MM.1S (cell line): Measurements from ENCODE around the gene PDCD10.

Source experiments
- DNase-seq: peaks from one replicate; pipeline ENCODE4 v3.0.0-alpha.2; 2015
- H2AFZ ChIP-seq: fragments of 300-600 bp; sonication (generic); 2 replicates; pipeline ENCODE4 v1.6.0; 2016; ENCODE audit warnings: antibody characterized with exemption, low read length
- H3F3A ChIP-seq: fragments of 300-600 bp; sonication (generic); 2 replicates; pipeline ENCODE4 v1.6.1; 2016; ENCODE audit warnings: mild to moderate bottlenecking, antibody characterized with exemption, low read length, moderate library complexity, mixed read lengths; ENCODE audit not compliant: insufficient read depth
- H3K27ac ChIP-seq: fragments of 300-600 bp; sonication (generic); 2 replicates; pipeline ENCODE4 v1.5.1; 2016; ENCODE audit warnings: mild to moderate bottlenecking, low read length
- H3K27me3 ChIP-seq: fragments of 300-600 bp; sonication (generic); replicated peaks from 2 replicates; pipeline ENCODE4 v1.6.0; 2016; ENCODE audit warnings: low read length; ENCODE audit not compliant: insufficient read depth
- H3K36me3 ChIP-seq: fragments of 300-600 bp; sonication (generic); replicated peaks from 2 replicates; pipeline ENCODE4 v1.6.1; 2016; ENCODE audit warnings: mild to moderate bottlenecking, low read length, mixed read lengths; ENCODE audit not compliant: insufficient read depth
- H3K4me1 ChIP-seq: fragments of 300-600 bp; sonication (generic); 2 replicates; pipeline ENCODE4 v1.6.1; 2016; ENCODE audit warnings: low read length, mixed read lengths
- H3K4me2 ChIP-seq: fragments of 300-600 bp; sonication (generic); 2 replicates; pipeline ENCODE4 v1.6.0; 2016; ENCODE audit warnings: low read depth, low read length
- H3K4me3 ChIP-seq: fragments of 300-600 bp; sonication (generic); 2 replicates; pipeline ENCODE4 v1.5.1; 2016; ENCODE audit warnings: low read length, mixed read lengths
- H3K79me2 ChIP-seq: fragments of 300-600 bp; sonication (generic); 2 replicates; pipeline ENCODE4 v1.6.1; 2016; ENCODE audit warnings: mixed run types, low read length, mixed read lengths
- H3K9ac ChIP-seq: fragments of 300-600 bp; sonication (generic); 2 replicates; pipeline ENCODE4 v1.6.1; 2016; ENCODE audit warnings: low read length, mixed read lengths
- H3K9me2 ChIP-seq: fragments of 300-600 bp; sonication (generic); replicated peaks from 2 replicates; pipeline ENCODE4 v1.6.1; 2016; ENCODE audit warnings: mild to moderate bottlenecking, low read length, mixed read lengths; ENCODE audit not compliant: insufficient read depth
- H3K9me3 ChIP-seq: fragments of 300-600 bp; sonication (generic); replicated peaks from 2 replicates; pipeline ENCODE4 v1.6.1; 2016; ENCODE audit warnings: mild to moderate bottlenecking, low read length, mixed read lengths; ENCODE audit not compliant: insufficient read depth
- H4K20me1 ChIP-seq: fragments of 300-600 bp; sonication (generic); 2 replicates; pipeline ENCODE4 v1.6.1; 2016; ENCODE audit warnings: mild to moderate bottlenecking, low read length, moderate library complexity, mixed read lengths; ENCODE audit not compliant: insufficient read depth
- EZH2 ChIP-seq: fragments of 300-600 bp; sonication (generic); optimal IDR thresholded peaks from 2 replicates; pipeline ENCODE3; 2017; ENCODE audit warnings: low read depth, mild to moderate bottlenecking, antibody characterized with exemption, low read length, mixed read lengths
- EZH2phosphoT487 ChIP-seq: fragments of 300-600 bp; sonication (generic); IDR thresholded peaks from 2 replicates; pipeline ENCODE4 v1.6.1; 2018; ENCODE audit warnings: antibody characterized with exemption, low read length
- TF ChIP-seq, protein P1 (sequence below): fragments of 300-600 bp; sonication (generic); IDR thresholded peaks from 2 replicates; pipeline ENCODE4 v1.5.1; 2016; ENCODE audit warnings: antibody characterized with exemption, low read length, mixed read lengths

Gene PDCD10

DNA sequence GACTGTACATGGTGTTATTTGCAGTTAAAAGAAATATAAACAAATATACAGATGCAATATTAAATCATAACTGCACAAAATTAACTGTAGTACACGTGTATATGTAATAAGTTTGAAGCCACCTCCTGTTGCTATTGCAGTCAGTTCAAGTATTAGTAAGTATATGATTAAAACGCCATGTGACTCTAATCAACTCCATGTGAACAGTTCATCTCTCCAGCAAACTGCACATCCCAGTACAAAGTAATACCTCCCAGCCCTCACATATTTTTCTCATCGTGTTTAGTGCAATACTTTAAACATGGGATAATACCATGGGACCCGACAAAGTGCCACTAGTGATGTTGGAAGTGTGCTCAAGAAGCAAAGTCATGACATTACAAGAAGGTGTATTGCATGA lies 34.6 kb downstream of the PDCD10 start:
- H3K4me2 ChIP-seq = no peak overlapping the region
- H3K4me1 ChIP-seq = 0 out of 2 replicates have a peak, but pooled peaks cover 4% of the 10 kb centered on the region
- H3K4me3 ChIP-seq = no peak overlapping the region
- TF ChIP-seq EZH2 (no peak), EZH2phosphoT487 (no peak)
- TF ChIP-seq, protein P1, sequence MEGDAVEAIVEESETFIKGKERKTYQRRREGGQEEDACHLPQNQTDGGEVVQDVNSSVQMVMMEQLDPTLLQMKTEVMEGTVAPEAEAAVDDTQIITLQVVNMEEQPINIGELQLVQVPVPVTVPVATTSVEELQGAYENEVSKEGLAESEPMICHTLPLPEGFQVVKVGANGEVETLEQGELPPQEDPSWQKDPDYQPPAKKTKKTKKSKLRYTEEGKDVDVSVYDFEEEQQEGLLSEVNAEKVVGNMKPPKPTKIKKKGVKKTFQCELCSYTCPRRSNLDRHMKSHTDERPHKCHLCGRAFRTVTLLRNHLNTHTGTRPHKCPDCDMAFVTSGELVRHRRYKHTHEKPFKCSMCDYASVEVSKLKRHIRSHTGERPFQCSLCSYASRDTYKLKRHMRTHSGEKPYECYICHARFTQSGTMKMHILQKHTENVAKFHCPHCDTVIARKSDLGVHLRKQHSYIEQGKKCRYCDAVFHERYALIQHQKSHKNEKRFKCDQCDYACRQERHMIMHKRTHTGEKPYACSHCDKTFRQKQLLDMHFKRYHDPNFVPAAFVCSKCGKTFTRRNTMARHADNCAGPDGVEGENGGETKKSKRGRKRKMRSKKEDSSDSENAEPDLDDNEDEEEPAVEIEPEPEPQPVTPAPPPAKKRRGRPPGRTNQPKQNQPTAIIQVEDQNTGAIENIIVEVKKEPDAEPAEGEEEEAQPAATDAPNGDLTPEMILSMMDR = no peak
- H3K27me3 ChIP-seq = no peaks in the 10 kb centered on the region
- H3K79me2 ChIP-seq = 0 out of 2 replicates have a peak, but pooled peaks cover 5% of the 10 kb centered on the region
- no peaks in the 10 kb centered on the region for H3K9me2 ChIP-seq
- H3F3A ChIP-seq = no peaks in the 10 kb centered on the region
- 0 out of 2 replicates have a peak, but pooled peaks cover 4% of the 10 kb centered on the region for H3K36me3 ChIP-seq
- no peak overlapping the region for H3K27ac ChIP-seq
- H3K9ac ChIP-seq = no peak overlapping the region
- H3K9me3 ChIP-seq = no peaks in the 10 kb centered on the region
- H4K20me1 ChIP-seq = no peaks in the 10 kb centered on the region; the same call in 1 of the 2 replicates
- H2AFZ ChIP-seq = no peak overlapping the region
- DNase-seq = no peak

- no peaks in the 10 kb centered on the region for H3F3A ChIP-seq
- no peak overlapping the region for H2AFZ ChIP-seq
- 0 out of 2 replicates have a peak, but pooled peaks cover 8% of the 10 kb centered on the region for H3K36me3 ChIP-seq
- no peaks in the 10 kb centered on the region for H3K9me2 ChIP-seq
- no peaks in the 10 kb centered on the region for H3K79me2 ChIP-seq
- H3K4me1 ChIP-seq = 0 out of 2 replicates have a peak, but pooled peaks cover 4% of the 10 kb centered on the region
- no peak for DNase-seq
- no peaks in the 10 kb centered on the region; the same call in 1 of the 2 replicates for H4K20me1 ChIP-seq
- no peak overlapping the region for H3K27ac ChIP-seq
- no peaks in the 10 kb centered on the region for H3K27me3 ChIP-seq
- no peak overlapping the region for H3K4me2 ChIP-seq
- no peaks in the 10 kb centered on the region for H3K9me3 ChIP-seq
- H3K9ac ChIP-seq = no peak overlapping the region
- TF ChIP-seq, protein P1 = no peak
- TF ChIP-seq EZH2phosphoT487 = no peak
- TF ChIP-seq EZH2 = no peak
- H3K4me3 ChIP-seq = no peak overlapping the region
Measured at GRCh38 chr3:167694121-167694520, 40.6 kb downstream of the PDCD10 start.

GRCh38 chr3:167691366-167691765 lies 43.3 kb downstream of the PDCD10 start:
- no peak overlapping the region for H3K9ac ChIP-seq
- no peaks in the 10 kb centered on the region for H3K79me2 ChIP-seq
- TF ChIP-seq EZH2 (no peak), EZH2phosphoT487 (no peak)
- TF ChIP-seq, protein P1 = no peak
- no peak overlapping the region for H3K4me2 ChIP-seq
- H3K4me1 ChIP-seq = no peaks in the 10 kb centered on the region
- H3K36me3 ChIP-seq = 0 out of 2 replicates have a peak, but pooled peaks cover 3% of the 10 kb centered on the region
- H3K9me3 ChIP-seq = no peaks in the 10 kb centered on the region
- H3K9me2 ChIP-seq = no peaks in the 10 kb centered on the region
- H4K20me1 ChIP-seq = no peaks in the 10 kb centered on the region
- H2AFZ ChIP-seq = no peak overlapping the region
- H3K4me3 ChIP-seq = no peak overlapping the region
- no peaks in the 10 kb centered on the region for H3K27me3 ChIP-seq
- peak; percentile 15 for DNase-seq
- H3K27ac ChIP-seq = no peak overlapping the region
- 0 out of 2 replicates have a peak, but pooled peaks cover 2% of the 10 kb centered on the region for H3F3A ChIP-seq
